ENCODE results near the gene DMAC1.

The DMAC1 gene

GRCh38 chr9:7799234-7799943 is at the start of gene DMAC1:
Gene DMAC1 (minus strand): TSS chr9:7799778. CDS start chr9:7799734, 44 bp downstream.
- DNase-seq (ENCODE audit: low read depth in 2 of 2): peak; percentile 50 to 67

GRCh38 chr9:7849362-7849761 is 49.8 kb upstream of the DMAC1 start:
- DNase-seq (ENCODE audit: low read depth in 2 of 2): no peak

- no peak for DNase-seq (ENCODE audit: low read depth in 2 of 2)
Measured at GRCh38 chr9:7848498-7848897, 48.9 kb upstream of the DMAC1 start.

- DNase-seq (ENCODE audit: low read depth in 2 of 2): no peak
Measured at GRCh38 chr9:7844242-7844641, 44.7 kb upstream of the DMAC1 start.

- DNase-seq (ENCODE audit: low read depth in 2 of 2): no peak
Measured at GRCh38 chr9:7841831-7842230, 42.3 kb upstream of the DMAC1 start.

GRCh38 chr9:7834531-7834930 is 35.0 kb upstream of the DMAC1 start:
- DNase-seq (ENCODE audit: low read depth in 2 of 2): no peak

GRCh38 chr9:7828334-7828733 is 28.8 kb upstream of the DMAC1 start:
- DNase-seq (ENCODE audit: low read depth in 2 of 2): no peak

- DNase-seq (ENCODE audit: low read depth in 2 of 2): no peak
Measured at GRCh38 chr9:7827792-7828191, 28.2 kb upstream of the DMAC1 start.

- DNase-seq (ENCODE audit: low read depth in 2 of 2): no peak
Measured at GRCh38 chr9:7827056-7827455, 27.5 kb upstream of the DMAC1 start.

- DNase-seq (ENCODE audit: low read depth in 2 of 2): no peak
Measured at GRCh38 chr9:7823651-7824050, 24.1 kb upstream of the DMAC1 start.

GRCh38 chr9:7819984-7820383 is 20.4 kb upstream of the DMAC1 start:
- no peak for DNase-seq (ENCODE audit: low read depth in 2 of 2)

- DNase-seq (ENCODE audit: low read depth in 2 of 2): no peak
Measured at GRCh38 chr9:7816021-7816420, 16.4 kb upstream of the DMAC1 start.

GRCh38 chr9:7813030-7813429 is 13.5 kb upstream of the DMAC1 start:
- DNase-seq (ENCODE audit: low read depth in 2 of 2): no peak

- DNase-seq (ENCODE audit: low read depth in 2 of 2): no peak
Measured at GRCh38 chr9:7811677-7812076, 12.1 kb upstream of the DMAC1 start.

- DNase-seq (ENCODE audit: low read depth in 2 of 2): no peak
Measured at GRCh38 chr9:7802666-7803065, 3.1 kb upstream of the DMAC1 start.

GRCh38 chr9:7799944-7800285 is 337 bp upstream of the DMAC1 start:
- no peak for DNase-seq (ENCODE audit: low read depth in 2 of 2)

GRCh38 chr9:7794196-7794595 is 5.4 kb downstream of the DMAC1 start:
- no peak for DNase-seq (ENCODE audit: low read depth in 2 of 2)

GRCh38 chr9:7791394-7791793 is 8.2 kb downstream of the DMAC1 start:
- no peak for DNase-seq (ENCODE audit: low read depth in 2 of 2)

- DNase-seq (ENCODE audit: low read depth in 2 of 2): no peak
Measured at GRCh38 chr9:7790819-7791182, 8.8 kb downstream of the DMAC1 start.

- no peak for DNase-seq (ENCODE audit: low read depth in 2 of 2)
Measured at GRCh38 chr9:7790022-7790818, 9.4 kb downstream of the DMAC1 start.

- no peak for DNase-seq (ENCODE audit: low read depth in 2 of 2)
Measured at GRCh38 chr9:7788772-7789171, 10.8 kb downstream of the DMAC1 start.

GRCh38 chr9:7785813-7786212 is 13.8 kb downstream of the DMAC1 start:
- no peak for DNase-seq (ENCODE audit: low read depth in 2 of 2)

- DNase-seq (ENCODE audit: low read depth in 2 of 2): no peak
Measured at GRCh38 chr9:7784472-7784871, 15.1 kb downstream of the DMAC1 start.
